NB4 (cell line): Measurements from ENCODE around the gene DOP1B.

Experiments used
- DNase-seq: peaks from one replicate; pipeline ENCODE4 v3.0.0; 2010; ENCODE audit warnings: low read depth
- H3K4me3 ChIP-seq: one replicate; pipeline ENCODE4 v1.5.1; 2011; ENCODE audit warnings: mild to moderate bottlenecking, low read depth, low read length, moderate library complexity
- MYC ChIP-seq: IDR thresholded peaks from 2 replicates; pipeline ENCODE4 v1.6.1; 2011; ENCODE audit warnings: low read depth, low read length
- POLR2A ChIP-seq: IDR thresholded peaks from 2 replicates; pipeline ENCODE4 v1.6.1; 2011; ENCODE audit warnings: mild to moderate bottlenecking; ENCODE audit not compliant: insufficient read length; ENCODE audit errors: extremely low read depth
- TF ChIP-seq, protein P1 (sequence below): IDR thresholded peaks from 2 replicates; pipeline ENCODE4 v1.6.1; 2011; ENCODE audit warnings: low read depth, low read length
- TF ChIP-seq, protein P2 (sequence below): IDR thresholded peaks from one replicate; pipeline ENCODE4 v1.5.1; 2012; ENCODE audit warnings: low read depth, low read length

Gene DOP1B

DNA sequence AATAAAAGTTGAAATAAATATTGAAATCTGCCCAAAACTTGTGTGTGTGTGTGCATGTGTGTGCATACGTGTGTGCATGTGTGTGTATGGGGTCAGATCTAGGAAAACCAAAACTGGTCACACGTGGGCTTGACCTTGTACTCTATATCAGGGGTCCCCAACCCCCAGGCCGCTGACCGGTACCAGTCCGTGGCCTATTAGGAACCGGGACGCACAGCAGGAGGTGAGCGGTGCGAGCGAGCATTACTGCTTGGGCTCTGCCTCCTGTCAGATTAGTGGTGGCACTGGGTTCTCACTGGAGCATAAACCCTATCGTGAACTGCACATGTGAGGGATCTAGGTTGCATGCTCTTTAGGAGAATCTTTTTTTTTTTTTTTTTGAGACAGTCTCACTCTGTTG is 8.7 kb downstream of the DOP1B start:
- H3K4me3 ChIP-seq = no peak overlapping the region
- no peak for TF ChIP-seq MYC
- no peak for TF ChIP-seq POLR2A
- TF ChIP-seq, protein P1, sequence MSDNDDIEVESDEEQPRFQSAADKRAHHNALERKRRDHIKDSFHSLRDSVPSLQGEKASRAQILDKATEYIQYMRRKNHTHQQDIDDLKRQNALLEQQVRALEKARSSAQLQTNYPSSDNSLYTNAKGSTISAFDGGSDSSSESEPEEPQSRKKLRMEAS = no peak
- TF ChIP-seq, protein P2, sequence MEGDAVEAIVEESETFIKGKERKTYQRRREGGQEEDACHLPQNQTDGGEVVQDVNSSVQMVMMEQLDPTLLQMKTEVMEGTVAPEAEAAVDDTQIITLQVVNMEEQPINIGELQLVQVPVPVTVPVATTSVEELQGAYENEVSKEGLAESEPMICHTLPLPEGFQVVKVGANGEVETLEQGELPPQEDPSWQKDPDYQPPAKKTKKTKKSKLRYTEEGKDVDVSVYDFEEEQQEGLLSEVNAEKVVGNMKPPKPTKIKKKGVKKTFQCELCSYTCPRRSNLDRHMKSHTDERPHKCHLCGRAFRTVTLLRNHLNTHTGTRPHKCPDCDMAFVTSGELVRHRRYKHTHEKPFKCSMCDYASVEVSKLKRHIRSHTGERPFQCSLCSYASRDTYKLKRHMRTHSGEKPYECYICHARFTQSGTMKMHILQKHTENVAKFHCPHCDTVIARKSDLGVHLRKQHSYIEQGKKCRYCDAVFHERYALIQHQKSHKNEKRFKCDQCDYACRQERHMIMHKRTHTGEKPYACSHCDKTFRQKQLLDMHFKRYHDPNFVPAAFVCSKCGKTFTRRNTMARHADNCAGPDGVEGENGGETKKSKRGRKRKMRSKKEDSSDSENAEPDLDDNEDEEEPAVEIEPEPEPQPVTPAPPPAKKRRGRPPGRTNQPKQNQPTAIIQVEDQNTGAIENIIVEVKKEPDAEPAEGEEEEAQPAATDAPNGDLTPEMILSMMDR = no peak
- DNase-seq = no peak

DNA sequence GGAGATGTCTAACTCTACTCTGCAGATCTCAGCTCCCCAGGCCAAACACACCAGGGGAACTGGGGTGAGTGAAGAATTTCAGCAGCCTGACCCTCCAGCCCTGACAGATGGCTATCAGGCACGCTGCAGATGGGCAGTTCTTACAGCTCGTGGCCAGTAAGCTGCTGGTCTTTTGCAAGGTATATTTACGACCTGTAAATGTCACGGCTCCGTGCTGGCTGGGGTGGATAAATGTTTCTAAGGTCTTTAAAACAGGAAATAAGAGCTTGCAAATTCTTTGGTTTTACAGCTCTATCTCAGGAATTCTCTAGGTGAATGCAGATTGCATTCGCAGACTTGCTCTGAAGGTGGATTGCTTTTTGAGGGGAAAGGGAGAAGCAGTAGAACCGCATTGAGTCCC is 10.1 kb downstream of the DOP1B start:
- H3K4me3 ChIP-seq = no peak overlapping the region
- peak; percentile 46 for DNase-seq
- no peak for TF ChIP-seq MYC
- TF ChIP-seq, protein P2 = no peak
- no peak for TF ChIP-seq POLR2A
- TF ChIP-seq, protein P1 = no peak

DNA sequence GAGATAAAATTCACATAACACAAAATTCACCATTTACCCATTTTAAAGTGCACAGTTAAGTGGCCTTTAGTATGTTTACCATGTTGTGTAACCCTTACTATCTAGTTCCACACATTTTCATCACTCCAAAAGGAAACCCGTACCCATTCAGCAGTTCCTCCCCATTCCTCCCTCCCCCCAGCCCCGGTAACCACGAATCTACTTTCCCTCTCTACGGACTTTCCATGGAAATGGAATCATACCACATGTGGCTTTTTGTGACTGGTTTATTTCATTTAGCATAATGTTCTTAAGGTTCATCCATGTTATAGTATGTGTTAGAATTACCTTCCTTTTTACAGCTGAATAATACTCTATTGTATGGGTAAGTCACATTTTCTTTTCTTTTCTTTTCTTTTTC is 10.9 kb downstream of the DOP1B start:
- DNase-seq = no peak
- no peak overlapping the region for H3K4me3 ChIP-seq
- TF ChIP-seq, protein P2 = no peak
- TF ChIP-seq POLR2A (no peak), MYC (no peak)
- TF ChIP-seq, protein P1 = no peak

- TF ChIP-seq POLR2A = no peak
- TF ChIP-seq MYC = no peak
- TF ChIP-seq, protein P2 = peak; percentile 22
- TF ChIP-seq, protein P1 = no peak
- H3K4me3 ChIP-seq = no peak overlapping the region
- DNase-seq = no peak
Observed at GRCh38 chr21:36169470-36170128, 13.0 kb downstream of the DOP1B start.

DNA sequence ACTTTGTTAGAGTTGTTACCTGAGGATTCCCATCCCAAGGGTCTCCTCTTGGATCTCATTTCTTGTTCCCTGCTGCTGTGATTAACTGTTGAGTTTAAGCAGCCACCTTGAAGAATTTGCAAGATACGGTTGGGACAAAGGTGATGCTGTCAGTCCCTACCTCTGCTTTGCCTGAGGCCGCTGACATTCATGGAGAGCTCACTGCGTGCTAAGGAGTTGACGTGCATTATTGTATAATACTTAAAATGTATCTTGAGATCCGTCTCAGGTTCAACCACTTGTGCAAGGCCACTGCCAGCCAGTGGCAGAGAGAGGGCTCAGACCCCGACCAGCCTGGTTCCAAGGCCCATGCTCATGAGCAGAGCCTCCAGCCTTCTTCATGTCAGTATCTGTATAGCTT is 14.2 kb downstream of the DOP1B start:
- TF ChIP-seq, protein P2 = no peak
- TF ChIP-seq, protein P1 = no peak
- no peak for DNase-seq
- no peak overlapping the region for H3K4me3 ChIP-seq

- TF ChIP-seq, protein P1 = no peak
- no peak for DNase-seq
- no peak overlapping the region for H3K4me3 ChIP-seq
Observed at GRCh38 chr21:36171336-36171735, 14.7 kb downstream of the DOP1B start.
